Osteocyte (in vitro differentiated cells): ENCODE measurements around the gene MOCOS. TPM values are rescaled to one million over a fixed set of nuclear protein-coding genes. Genes with fewer than 3 reads are reported as not detected.

Experiments used
- DNase-seq: peaks from one replicate; pipeline ENCODE4 v3.0.0; 2021; ENCODE audit warnings: mixed read lengths; ENCODE audit not compliant: unreplicated experiment; ENCODE audit errors: extremely low spot score
- H3K27ac Mint-ChIP-seq: one replicate; pipeline ENCODE4 v1.8.0; 2021; ENCODE audit warnings: mild to moderate bottlenecking, mixed read lengths; ENCODE audit not compliant: unreplicated experiment
- H3K27me3 Mint-ChIP-seq: one replicate; pipeline ENCODE4 v1.8.0; 2021; ENCODE audit warnings: mixed read lengths; ENCODE audit not compliant: unreplicated experiment
- H3K36me3 Mint-ChIP-seq: one replicate; pipeline ENCODE4 v1.8.0; 2021; ENCODE audit warnings: mixed read lengths; ENCODE audit not compliant: unreplicated experiment
- H3K4me1 Mint-ChIP-seq: one replicate; pipeline ENCODE4 v1.8.0; 2021; ENCODE audit warnings: mixed read lengths; ENCODE audit not compliant: unreplicated experiment
- H3K4me3 Mint-ChIP-seq: one replicate; pipeline ENCODE4 v1.8.0; 2021; ENCODE audit warnings: mild to moderate bottlenecking, moderate library complexity, mixed read lengths; ENCODE audit not compliant: unreplicated experiment
- H3K9me3 Mint-ChIP-seq: one replicate; pipeline ENCODE4 v1.8.0; 2021; ENCODE audit warnings: mixed read lengths; ENCODE audit not compliant: unreplicated experiment
- CTCF ChIP-seq: fragments of 200-600 bp; sonication (generic); IDR thresholded peaks from 2 replicates; pipeline ENCODE4 v1.5.0; 2021; ENCODE audit warnings: antibody characterized with exemption, mild to moderate bottlenecking, moderate library complexity
- total RNA-seq: library from RNA; stranded (reverse); gene quantifications from 2 replicates; pipeline ENCODE4 v1.2.1, GENCODE V29; 2021

Gene MOCOS
- total RNA-seq, 1 donor from 2014 or later = 5.2 TPM

GRCh38 chr18:36211612-36212065, 24.3 kb downstream of the MOCOS start:
- H3K27me3 Mint-ChIP-seq = no peaks in the 10 kb centered on the region
- H3K36me3 Mint-ChIP-seq = peaks cover 23% of the 10 kb centered on the region
- H3K4me3 Mint-ChIP-seq = no peak overlapping the region
- peaks cover 15% of the 10 kb centered on the region for H3K4me1 Mint-ChIP-seq
- no peak for TF ChIP-seq CTCF
- H3K27ac Mint-ChIP-seq = no peak overlapping the region
- H3K9me3 Mint-ChIP-seq = peaks cover 15% of the 10 kb centered on the region
- DNase-seq = peak; percentile 57

GRCh38 chr18:36212301-36213171, 25.2 kb downstream of the MOCOS start:
- Mint-ChIP-seq H3K36me3 (peaks cover 21% of the 10 kb centered on the region), H3K27me3 (no peaks in the 10 kb centered on the region), H3K4me3 (no peak overlapping the region), H3K9me3 (peaks cover 13% of the 10 kb centered on the region), H3K4me1 (peaks cover 15% of the 10 kb centered on the region), H3K27ac (peak overlapping the region; percentile 61)
- peak; percentile 59 for DNase-seq
- TF ChIP-seq CTCF = peak; percentile 36

GRCh38 chr18:36214811-36215210, 27.5 kb downstream of the MOCOS start:
- H3K9me3 Mint-ChIP-seq = no peaks in the 10 kb centered on the region
- H3K4me1 Mint-ChIP-seq = peaks cover 15% of the 10 kb centered on the region
- H3K4me3 Mint-ChIP-seq = no peak overlapping the region
- DNase-seq = peak; percentile 80
- no peak for TF ChIP-seq CTCF
- H3K27ac Mint-ChIP-seq = no peak overlapping the region
- H3K36me3 Mint-ChIP-seq = peaks cover 7% of the 10 kb centered on the region
- H3K27me3 Mint-ChIP-seq = no peaks in the 10 kb centered on the region

- no peak overlapping the region for H3K27ac Mint-ChIP-seq
- H3K36me3 Mint-ChIP-seq = peaks cover 7% of the 10 kb centered on the region
- H3K4me3 Mint-ChIP-seq = no peak overlapping the region
- H3K9me3 Mint-ChIP-seq = no peaks in the 10 kb centered on the region
- DNase-seq = peak; percentile 73
- peaks cover 15% of the 10 kb centered on the region for H3K4me1 Mint-ChIP-seq
- TF ChIP-seq CTCF = no peak
- no peaks in the 10 kb centered on the region for H3K27me3 Mint-ChIP-seq
Observed at GRCh38 chr18:36215577-36215976, 28.3 kb downstream of the MOCOS start.

GRCh38 chr18:36217348-36217747, 30.1 kb downstream of the MOCOS start:
- TF ChIP-seq CTCF = no peak
- H3K4me1 Mint-ChIP-seq = peaks cover 12% of the 10 kb centered on the region
- H3K36me3 Mint-ChIP-seq = peaks cover 9% of the 10 kb centered on the region
- no peaks in the 10 kb centered on the region for H3K9me3 Mint-ChIP-seq
- no peaks in the 10 kb centered on the region for H3K27me3 Mint-ChIP-seq
- no peak for DNase-seq
- H3K4me3 Mint-ChIP-seq = no peak overlapping the region
- no peak overlapping the region for H3K27ac Mint-ChIP-seq
